Neural cell (in vitro differentiated cells): ENCODE results near the gene OXNAD1.

ENCODE experiments used
- EZH2 ChIP-seq: fragments of 200-600, 300-800 bp; shearing (Covaris generic), sonication (generic); IDR thresholded peaks from 2 replicates; pipeline ENCODE4 v1.6.1; 2014; ENCODE audit warnings: antibody characterized with exemption, low read length, borderline replicate concordance, mild to moderate bottlenecking; ENCODE audit not compliant: insufficient read depth, poor library complexity, severe bottlenecking
- MXI1 ChIP-seq: fragments of 450-650 bp; conservative IDR thresholded peaks from 2 replicates; pipeline ENCODE4 v1.6.1; 2014; ENCODE audit warnings: antibody characterized with exemption, mild to moderate bottlenecking; ENCODE audit not compliant: poor library complexity, severe bottlenecking
- POLR2AphosphoS5 ChIP-seq: IDR thresholded peaks from 2 replicates; pipeline ENCODE4 v1.6.1; 2012
- RAD21 ChIP-seq: fragments of 450-650 bp; conservative IDR thresholded peaks from 2 replicates; pipeline ENCODE4 v1.6.1; 2014; ENCODE audit warnings: antibody characterized with exemption, mild to moderate bottlenecking, moderate library complexity
- TF ChIP-seq, protein P1 (sequence below): fragments of 450-650 bp; IDR thresholded peaks from 2 replicates; pipeline ENCODE4 v1.5.1; 2014; ENCODE audit warnings: antibody characterized with exemption, mild to moderate bottlenecking, moderate library complexity; ENCODE audit not compliant: poor library complexity, severe bottlenecking
- TF ChIP-seq, protein P2 (sequence below): IDR thresholded peaks from 2 replicates; pipeline ENCODE4 v1.6.1; 2012; ENCODE audit warnings: borderline replicate concordance

DNA sequence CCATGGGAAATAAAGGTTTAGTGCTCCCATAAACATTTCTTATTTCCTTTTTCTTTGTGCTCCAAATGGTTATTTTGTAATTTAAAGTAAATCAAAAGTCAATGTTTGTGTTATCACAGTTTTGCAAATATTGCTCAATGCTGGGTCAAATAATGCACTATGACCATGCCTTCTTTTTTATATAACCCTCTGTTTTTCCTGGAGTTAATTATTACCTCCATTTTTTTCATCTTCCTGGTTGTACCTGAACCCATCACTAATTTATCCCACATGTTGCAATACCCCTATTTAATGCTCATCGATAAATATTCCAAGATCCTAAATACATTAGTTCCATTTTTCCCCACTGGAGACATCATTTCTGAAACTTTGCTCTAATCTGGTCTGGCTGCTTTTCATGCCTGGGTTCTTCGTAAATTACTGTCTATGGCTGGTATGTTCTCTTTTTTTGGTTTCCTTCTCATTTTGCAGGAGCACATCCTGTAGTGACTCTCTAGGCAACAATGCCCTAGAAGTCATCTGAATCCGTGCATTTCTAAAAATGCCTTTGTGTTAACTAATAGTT, 66.4 kb downstream of the OXNAD1 start:
- TF ChIP-seq MXI1 (no peak), POLR2AphosphoS5 (no peak), EZH2 (no peak), RAD21 (no peak)
- TF ChIP-seq, protein P1, sequence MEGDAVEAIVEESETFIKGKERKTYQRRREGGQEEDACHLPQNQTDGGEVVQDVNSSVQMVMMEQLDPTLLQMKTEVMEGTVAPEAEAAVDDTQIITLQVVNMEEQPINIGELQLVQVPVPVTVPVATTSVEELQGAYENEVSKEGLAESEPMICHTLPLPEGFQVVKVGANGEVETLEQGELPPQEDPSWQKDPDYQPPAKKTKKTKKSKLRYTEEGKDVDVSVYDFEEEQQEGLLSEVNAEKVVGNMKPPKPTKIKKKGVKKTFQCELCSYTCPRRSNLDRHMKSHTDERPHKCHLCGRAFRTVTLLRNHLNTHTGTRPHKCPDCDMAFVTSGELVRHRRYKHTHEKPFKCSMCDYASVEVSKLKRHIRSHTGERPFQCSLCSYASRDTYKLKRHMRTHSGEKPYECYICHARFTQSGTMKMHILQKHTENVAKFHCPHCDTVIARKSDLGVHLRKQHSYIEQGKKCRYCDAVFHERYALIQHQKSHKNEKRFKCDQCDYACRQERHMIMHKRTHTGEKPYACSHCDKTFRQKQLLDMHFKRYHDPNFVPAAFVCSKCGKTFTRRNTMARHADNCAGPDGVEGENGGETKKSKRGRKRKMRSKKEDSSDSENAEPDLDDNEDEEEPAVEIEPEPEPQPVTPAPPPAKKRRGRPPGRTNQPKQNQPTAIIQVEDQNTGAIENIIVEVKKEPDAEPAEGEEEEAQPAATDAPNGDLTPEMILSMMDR, result no peak
- TF ChIP-seq, protein P2, sequence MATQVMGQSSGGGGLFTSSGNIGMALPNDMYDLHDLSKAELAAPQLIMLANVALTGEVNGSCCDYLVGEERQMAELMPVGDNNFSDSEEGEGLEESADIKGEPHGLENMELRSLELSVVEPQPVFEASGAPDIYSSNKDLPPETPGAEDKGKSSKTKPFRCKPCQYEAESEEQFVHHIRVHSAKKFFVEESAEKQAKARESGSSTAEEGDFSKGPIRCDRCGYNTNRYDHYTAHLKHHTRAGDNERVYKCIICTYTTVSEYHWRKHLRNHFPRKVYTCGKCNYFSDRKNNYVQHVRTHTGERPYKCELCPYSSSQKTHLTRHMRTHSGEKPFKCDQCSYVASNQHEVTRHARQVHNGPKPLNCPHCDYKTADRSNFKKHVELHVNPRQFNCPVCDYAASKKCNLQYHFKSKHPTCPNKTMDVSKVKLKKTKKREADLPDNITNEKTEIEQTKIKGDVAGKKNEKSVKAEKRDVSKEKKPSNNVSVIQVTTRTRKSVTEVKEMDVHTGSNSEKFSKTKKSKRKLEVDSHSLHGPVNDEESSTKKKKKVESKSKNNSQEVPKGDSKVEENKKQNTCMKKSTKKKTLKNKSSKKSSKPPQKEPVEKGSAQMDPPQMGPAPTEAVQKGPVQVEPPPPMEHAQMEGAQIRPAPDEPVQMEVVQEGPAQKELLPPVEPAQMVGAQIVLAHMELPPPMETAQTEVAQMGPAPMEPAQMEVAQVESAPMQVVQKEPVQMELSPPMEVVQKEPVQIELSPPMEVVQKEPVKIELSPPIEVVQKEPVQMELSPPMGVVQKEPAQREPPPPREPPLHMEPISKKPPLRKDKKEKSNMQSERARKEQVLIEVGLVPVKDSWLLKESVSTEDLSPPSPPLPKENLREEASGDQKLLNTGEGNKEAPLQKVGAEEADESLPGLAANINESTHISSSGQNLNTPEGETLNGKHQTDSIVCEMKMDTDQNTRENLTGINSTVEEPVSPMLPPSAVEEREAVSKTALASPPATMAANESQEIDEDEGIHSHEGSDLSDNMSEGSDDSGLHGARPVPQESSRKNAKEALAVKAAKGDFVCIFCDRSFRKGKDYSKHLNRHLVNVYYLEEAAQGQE, result no peak
